GM18951 (cell line): ENCODE data around the gene MINDY4.

Experiments
- POLR2A ChIP-seq: IDR thresholded peaks from 4 replicates; pipeline ENCODE4 v1.6.1; 2011; ENCODE audit warnings: mild to moderate bottlenecking; ENCODE audit not compliant: insufficient read length, insufficient read depth; ENCODE audit errors: extremely low read depth
- in situ Hi-C: fragments of 300-500 bp; cut with MboI; formaldehyde crosslinking; loops from one replicate; pipeline ENCODE4 v1.12.0; 2022; ENCODE audit warnings: low sequenced_read_pairs, mixed read lengths, inconsistent platforms; ENCODE audit not compliant: unreplicated experiment

MINDY4 gene

DNA sequence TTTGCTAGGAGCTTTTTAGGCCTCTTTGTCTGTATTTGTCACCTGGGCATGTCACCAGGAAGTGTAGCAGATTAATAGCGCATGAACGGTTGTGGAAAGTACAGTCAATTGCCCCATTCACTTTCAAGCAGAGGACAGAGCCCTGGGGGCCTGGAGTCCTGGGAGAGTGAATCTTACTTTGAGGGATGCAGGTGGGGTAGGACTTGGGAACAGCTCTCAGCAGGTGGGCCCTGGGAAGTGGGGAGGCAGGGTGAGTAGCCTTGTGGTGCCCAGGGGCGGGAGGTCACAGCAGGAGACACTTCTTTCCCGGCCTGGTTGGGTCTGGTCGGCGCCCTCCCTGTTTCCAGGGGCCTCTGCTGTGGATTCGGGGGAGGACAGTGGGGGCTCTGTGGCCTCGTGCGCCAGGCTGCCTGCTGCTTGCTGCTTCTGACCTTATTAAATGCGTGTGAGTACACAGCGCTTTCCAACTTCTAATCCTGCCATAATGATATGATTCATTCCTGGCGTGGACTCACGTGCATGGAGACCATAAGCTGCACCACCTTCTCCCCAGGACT is 88.8 kb downstream of the MINDY4 start:
- in situ Hi-C loops, result no loop called here

DNA sequence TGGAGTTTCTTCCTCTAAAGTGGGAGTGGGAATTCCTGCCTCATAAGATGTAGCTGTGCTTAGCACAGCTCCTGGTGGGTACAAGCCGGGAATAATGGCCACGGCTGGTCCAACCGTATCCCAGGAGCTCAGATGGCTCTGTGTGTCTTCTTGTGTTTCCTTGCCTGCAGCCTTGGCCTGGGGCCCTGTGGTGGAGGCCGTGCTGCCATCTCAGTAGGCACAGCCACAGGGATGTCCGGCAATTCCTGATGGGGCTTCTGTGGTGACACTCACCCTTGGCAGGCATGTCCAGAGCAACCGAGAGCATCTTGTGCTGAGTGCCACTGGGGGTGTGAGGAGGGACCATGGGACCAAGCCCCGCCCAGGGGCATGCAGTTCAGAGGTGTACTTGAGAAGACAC is 90.4 kb downstream of the MINDY4 start:
- in situ Hi-C loops, result no loop called here

More for the DNA sequence above, 88.8 kb downstream of the MINDY4 start:
- no peak for TF ChIP-seq POLR2A

DNA sequence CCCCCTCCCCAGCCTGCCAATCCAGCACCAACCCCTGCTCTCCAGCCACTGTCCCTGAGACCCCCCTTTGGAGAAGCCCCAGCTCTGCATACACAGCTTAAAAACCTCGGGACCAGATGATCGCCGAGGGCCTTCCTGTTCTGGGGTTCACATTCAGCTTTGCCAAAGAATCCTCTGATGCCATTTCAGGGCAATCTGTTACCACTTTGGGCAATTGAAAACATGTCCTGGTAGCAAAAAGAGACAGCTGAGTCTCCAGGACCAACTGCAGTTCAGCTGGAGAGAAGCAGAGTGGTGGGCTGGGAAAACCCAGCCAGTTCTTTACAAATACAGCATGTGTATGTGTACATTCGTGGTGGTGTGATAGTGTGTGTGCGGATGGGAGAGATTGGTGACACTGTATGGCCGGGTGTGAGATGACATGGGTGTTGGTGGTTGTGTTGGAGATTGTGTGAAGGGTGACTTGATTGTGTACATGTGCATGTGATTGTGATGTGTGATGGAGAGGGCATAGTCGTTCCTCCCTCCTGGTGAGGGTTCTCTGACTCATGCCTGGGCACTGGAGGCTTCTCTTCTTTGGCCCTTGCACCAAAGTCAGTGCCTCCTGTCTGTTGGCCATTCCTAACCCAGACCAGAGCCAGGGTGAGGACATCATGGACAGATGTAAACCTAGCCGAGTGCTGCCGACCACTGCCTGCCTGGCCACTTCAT is 91.9 kb downstream of the MINDY4 start:
- in situ Hi-C loops, result no loop called here

More for the DNA sequence above, 90.4 kb downstream of the MINDY4 start:
- no peak for TF ChIP-seq POLR2A

DNA sequence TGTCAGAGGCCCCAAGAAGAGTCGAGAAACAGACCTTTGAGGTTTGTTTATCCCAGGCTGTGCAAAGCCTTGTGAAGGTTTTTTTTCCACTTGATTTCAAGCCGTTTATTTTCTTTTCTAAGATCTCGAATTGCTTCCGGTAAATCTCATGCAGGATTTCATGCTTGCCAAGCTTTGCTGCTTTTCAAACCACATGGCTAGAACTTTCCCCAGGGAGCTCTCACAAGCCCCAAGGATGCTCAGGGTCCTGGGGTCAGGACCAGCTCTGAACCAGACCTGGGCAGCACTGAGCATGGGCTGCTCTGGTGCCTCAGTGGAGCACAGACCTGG is 92.5 kb downstream of the MINDY4 start:
- in situ Hi-C loops, result no loop called here
- no peak for TF ChIP-seq POLR2A

More for the DNA sequence above, 91.9 kb downstream of the MINDY4 start:
- no peak for TF ChIP-seq POLR2A

DNA sequence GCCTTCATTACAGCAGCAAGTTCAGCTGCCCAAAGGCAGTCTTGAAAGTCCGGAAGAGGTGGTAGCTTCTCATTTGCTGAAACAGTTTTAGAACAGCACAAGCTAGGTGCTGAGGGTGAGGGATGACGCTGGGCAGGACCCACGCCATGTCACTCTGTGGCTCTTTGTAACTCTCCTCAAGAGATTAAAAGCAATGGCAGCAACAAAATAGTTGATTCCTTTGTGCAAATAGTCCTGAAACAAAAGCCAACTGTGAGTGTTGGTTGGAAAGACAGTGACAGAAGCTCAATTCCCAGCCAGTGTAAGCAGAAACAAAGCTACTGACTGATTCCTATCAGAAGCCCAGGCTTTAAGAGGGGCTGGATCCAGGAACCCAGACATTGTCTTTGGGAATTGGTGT is 92.9 kb downstream of the MINDY4 start:
- in situ Hi-C loops, result no loop called here

DNA sequence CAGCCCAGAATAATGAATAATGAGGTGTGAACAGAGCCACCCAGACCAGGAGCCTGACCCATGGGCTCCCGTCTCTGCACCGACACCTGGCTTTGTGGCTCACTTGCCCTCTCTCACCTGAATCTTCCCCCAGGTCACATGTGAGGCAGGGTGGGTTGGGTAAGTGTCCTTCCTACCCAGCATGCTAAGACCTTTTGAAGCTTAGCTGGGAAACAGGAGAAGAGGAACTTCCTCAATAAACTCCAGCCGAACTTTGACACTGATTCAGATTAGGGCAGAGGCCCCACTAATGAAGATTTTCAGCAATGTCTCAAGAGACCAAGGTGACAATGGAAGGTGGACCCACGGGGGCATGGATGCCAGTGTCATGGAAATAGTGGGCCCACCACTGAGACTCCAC is 93.9 kb downstream of the MINDY4 start:
- in situ Hi-C loops, result no loop called here
- TF ChIP-seq POLR2A, result no peak

More for the DNA sequence above, 92.9 kb downstream of the MINDY4 start:
- no peak for TF ChIP-seq POLR2A

DNA sequence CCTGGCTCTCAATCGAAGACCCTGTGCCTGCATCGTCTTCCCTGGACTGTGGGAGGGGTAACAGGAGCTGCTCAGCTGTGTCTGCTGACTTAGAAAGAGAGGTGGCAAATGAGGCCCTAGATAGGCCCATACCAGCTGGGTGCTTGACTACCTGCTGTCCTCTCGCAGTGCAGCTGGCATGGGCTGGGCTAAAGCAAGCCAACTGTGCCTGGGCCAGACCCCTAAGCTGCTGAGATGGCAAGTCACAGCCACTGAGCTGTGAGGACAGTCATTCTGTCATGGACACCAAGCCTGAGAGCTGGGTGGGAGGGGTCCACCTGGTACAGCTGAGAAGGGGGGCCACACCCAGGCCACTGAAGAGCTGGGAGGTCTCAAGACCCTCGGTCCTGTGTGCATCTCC is 94.6 kb downstream of the MINDY4 start:
- no peak for TF ChIP-seq POLR2A
- in situ Hi-C loops, result no loop called here

DNA sequence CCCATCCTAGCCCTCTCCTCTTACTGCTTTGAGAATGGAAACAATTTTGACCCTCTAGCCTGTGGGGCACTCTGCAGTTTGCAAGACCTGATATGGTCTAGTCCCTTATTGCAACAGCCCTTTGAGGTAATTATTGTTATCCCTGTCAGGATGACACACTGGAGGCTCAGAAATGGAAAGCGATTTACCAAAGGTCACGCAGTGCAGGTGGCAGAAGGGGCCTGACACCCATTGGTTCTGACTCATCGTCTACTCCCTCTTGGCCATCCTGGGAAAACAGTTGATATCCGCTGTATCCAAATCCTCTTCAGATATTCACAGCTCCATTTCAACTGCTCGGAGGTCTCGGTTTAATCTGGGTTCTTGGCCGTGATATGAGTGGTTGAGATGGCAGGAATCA is 95.7 kb downstream of the MINDY4 start:
- TF ChIP-seq POLR2A, result no peak
- in situ Hi-C loops, result no loop called here

DNA sequence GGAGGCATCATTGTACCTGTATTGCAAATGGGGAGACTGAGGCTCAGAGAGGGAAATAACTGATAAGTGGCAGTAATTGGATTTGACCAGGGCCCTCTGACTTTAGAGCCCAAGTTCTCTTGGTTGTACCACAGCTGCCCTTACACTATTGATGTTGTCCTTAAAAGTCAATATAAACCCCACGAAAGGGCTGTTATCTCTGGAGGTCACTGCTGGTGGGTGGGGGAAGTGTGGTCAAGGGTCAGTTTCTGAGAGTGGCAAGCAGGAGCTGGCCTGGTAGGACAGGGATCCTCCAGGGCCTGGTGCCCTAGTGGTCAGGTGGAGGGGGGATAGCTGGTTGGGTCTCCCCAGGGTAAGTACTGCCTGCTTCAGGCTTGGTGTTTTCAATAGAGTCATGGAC is 96.3 kb downstream of the MINDY4 start:
- in situ Hi-C loops, result no loop called here
- TF ChIP-seq POLR2A, result no peak

DNA sequence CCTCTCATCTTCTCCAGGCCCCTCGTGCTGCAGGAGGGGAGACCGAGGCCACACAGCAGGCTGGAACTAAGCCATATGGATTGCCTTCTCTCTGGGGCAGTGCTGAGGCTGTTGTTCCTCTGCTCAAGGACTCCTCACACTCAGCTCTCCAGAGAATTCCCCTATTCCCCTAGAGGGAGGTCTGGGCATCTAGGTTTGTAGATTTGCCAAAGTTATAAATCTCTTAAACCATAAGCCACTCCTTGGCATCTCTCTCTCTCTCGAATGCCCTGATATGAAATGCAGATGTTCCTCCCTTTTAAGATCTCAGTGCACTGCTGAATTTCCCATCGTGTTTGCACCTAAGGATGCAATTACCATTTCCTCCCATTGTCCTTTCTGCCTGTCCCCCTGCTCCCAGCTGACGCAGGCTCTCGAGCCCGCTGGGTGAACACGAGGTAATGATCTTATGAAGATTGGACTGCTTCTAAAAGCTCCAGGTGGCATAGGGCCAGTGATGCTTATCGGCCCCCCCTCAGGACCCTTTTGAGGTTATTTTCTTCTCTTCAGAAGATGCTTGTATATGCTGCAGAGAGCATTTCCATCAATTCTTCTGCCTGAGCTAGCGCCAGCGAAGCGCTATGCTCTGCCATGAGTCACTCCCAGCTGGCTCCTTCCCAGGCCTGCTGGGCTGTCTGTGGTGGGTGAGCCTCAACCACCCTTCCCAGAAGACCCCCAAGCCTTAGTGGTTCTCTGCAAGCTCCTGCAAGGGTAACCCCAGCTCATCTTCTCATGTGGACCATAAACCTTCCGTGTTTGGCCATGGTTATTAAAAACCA is 98.8 kb downstream of the MINDY4 start:
- no peak for TF ChIP-seq POLR2A
- in situ Hi-C loops, result no loop called here

DNA sequence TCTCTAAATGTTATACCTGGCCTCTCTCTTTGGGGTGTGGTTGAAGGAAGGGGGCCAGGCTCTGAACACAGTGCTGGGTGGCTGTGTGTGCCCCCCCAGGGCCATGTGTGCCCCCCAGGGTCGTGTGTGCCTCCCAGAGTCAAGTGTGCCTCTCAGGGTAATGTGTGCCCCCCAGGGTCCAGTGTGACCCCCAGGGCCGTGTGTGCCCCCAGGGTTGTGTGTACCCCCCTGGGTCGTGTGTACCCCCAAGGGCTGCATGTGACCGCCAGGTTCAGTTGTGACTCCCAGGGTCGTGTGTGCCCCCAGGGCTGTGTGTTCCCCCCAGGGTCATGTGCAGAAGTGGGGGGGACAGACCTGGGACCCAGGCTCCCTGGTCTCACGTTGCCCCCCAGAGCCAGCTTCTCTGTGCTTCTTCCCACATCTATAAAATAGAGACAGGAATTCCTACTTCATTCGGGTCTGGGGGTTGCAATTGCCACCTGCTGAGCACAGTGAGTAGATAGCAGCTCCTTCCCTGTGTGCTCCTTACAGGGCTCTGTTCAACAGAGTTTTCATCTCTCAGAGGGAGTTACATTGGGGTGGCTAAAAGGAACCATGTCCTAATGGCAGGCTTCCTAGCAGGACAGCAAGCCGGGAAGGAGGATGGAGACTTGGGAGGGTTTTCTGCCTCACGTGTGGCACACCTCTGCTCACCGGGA is 99.8 kb downstream of the MINDY4 start:
- no peak for TF ChIP-seq POLR2A
- in situ Hi-C loops, result no loop called here

DNA sequence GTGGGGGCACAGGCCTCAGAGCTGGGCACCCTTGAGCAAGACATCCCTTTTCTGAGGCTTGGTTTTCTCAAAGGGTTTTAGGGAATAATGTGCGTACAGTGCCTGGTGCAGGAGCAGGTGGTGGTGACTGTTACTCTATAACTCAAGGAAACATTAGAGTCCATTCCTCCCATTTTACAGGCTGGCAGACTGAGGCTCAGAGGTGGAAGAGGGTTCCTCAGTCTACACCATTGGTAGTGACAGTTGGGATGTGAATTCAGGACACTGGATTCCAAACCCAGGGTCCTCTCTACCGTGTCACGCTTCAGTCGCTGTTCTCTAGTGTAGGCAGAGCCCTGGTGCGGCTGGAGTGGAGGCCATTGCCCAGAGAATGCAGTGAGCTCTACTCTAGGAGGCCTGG is 100.4 kb downstream of the MINDY4 start:
- TF ChIP-seq POLR2A, result no peak
- in situ Hi-C loops, result no loop called here

DNA sequence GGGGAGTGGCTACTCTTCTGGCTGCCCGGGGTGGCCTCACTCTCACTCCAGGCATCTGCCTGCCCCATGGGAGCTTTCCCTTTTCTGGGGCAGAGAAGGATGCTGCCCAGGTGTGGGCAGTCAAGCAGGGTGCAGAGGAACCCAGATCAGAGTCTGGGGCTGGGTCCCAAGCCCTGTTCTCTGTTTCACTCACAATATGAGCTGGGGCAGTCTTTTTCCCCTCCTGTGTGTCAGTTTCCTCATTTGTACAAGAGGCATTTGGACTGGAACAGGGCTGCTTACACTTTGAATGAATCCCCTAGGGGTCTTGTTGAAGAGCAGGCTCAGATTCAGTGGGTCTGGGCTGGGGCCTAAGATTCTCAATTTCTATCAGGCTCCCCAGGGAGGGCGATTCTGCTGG is 102.0 kb downstream of the MINDY4 start:
- no peak for TF ChIP-seq POLR2A
- in situ Hi-C loops, result no loop called here
